ENCODE data around the gene NKAIN2.

GRCh38 chr6:124869416-124869815 lies 1065.8 kb downstream of the NKAIN2 start:
- TF ChIP-seq CTCF (IDR thresholded peaks at IDR 0.05) (no peak), POLR2A (IDR thresholded peaks at IDR 0.05) (no peak)

Measured in thyroid gland (tissue), 4 donors.